ENCODE results near the gene DMD.
A peak's percentile ranks its signal among the peaks of the same experiment; 100 is the strongest.
"Not testable (repeated sequence)": the region's sequence is repeated elsewhere in the genome, so short reads cannot be mapped to it uniquely, and the experiment has no call there.

DMD gene

GRCh38 chrX:31436424-31436823 is 1774.9 kb downstream of the DMD start:
- no peak for DNase-seq (ENCODE audit: low read depth in 2 of 2)

- DNase-seq (ENCODE audit: low read depth in 2 of 2), result no peak
Measured at GRCh38 chrX:31435592-31435991, 1775.8 kb downstream of the DMD start.

GRCh38 chrX:31433856-31434255 is 1777.5 kb downstream of the DMD start:
- no peak for DNase-seq (ENCODE audit: low read depth in 2 of 2)

- no peak for DNase-seq (ENCODE audit: low read depth in 2 of 2)
Measured at GRCh38 chrX:31429915-31430314, 1781.4 kb downstream of the DMD start.

- peak in 1 of 2 donors; percentile 0 for DNase-seq (ENCODE audit: low read depth in 2 of 2)
Measured at GRCh38 chrX:31423609-31424189, 1787.7 kb downstream of the DMD start.

- DNase-seq (ENCODE audit: low read depth in 2 of 2), result no peak
Measured at GRCh38 chrX:31421441-31421840, 1789.9 kb downstream of the DMD start.

- no peak for DNase-seq (ENCODE audit: low read depth in 2 of 2)
Measured at GRCh38 chrX:31420711-31421151, 1790.6 kb downstream of the DMD start.

- no peak for DNase-seq (ENCODE audit: low read depth in 2 of 2)
Measured at GRCh38 chrX:31420302-31420701, 1791.0 kb downstream of the DMD start.

- no peak for DNase-seq (ENCODE audit: low read depth in 2 of 2)
Measured at GRCh38 chrX:31397119-31397518, 1814.2 kb downstream of the DMD start.

GRCh38 chrX:31392513-31392912 is 1818.8 kb downstream of the DMD start:
- no peak for DNase-seq (ENCODE audit: low read depth in 2 of 2)

- no peak for DNase-seq (ENCODE audit: low read depth in 2 of 2)
Measured at GRCh38 chrX:31388946-31389345, 1822.4 kb downstream of the DMD start.

GRCh38 chrX:31384471-31384870 is 1826.9 kb downstream of the DMD start:
- no peak for DNase-seq (ENCODE audit: low read depth in 2 of 2)

- DNase-seq (ENCODE audit: low read depth in 2 of 2), result no peak
Measured at GRCh38 chrX:31383991-31384390, 1827.4 kb downstream of the DMD start.

- not testable (repeated sequence) for DNase-seq (ENCODE audit: low read depth in 2 of 2)
Measured at GRCh38 chrX:31378973-31379372, 1832.4 kb downstream of the DMD start.

GRCh38 chrX:31377821-31378220 is 1833.5 kb downstream of the DMD start:
- not testable (repeated sequence) for DNase-seq (ENCODE audit: low read depth in 2 of 2)

- no peak for DNase-seq (ENCODE audit: low read depth in 2 of 2)
Measured at GRCh38 chrX:31376408-31377022, 1834.8 kb downstream of the DMD start.

GRCh38 chrX:31374786-31375185 is 1836.6 kb downstream of the DMD start:
- DNase-seq (ENCODE audit: low read depth in 2 of 2), result no peak

GRCh38 chrX:31371956-31372355 is 1839.4 kb downstream of the DMD start:
- no peak for DNase-seq (ENCODE audit: low read depth in 2 of 2)

GRCh38 chrX:31367816-31368215 is 1843.5 kb downstream of the DMD start:
- no peak for DNase-seq (ENCODE audit: low read depth in 2 of 2)

GRCh38 chrX:31366041-31366440 is 1845.3 kb downstream of the DMD start:
- DNase-seq (ENCODE audit: low read depth in 2 of 2), result no peak

- no peak for DNase-seq (ENCODE audit: low read depth in 2 of 2)
Measured at GRCh38 chrX:31356275-31357212, 1854.8 kb downstream of the DMD start.

- DNase-seq (ENCODE audit: low read depth in 2 of 2), result no peak
Measured at GRCh38 chrX:31355206-31355955, 1856.0 kb downstream of the DMD start.
